Loucy (cell line): ENCODE data around the gene SORD.

ENCODE experiments used
- EZH2phosphoT487 ChIP-seq: fragments of 200-600 bp; IDR thresholded peaks from 2 replicates; pipeline ENCODE4 v1.6.1; 2018; ENCODE audit warnings: antibody characterized with exemption, mild to moderate bottlenecking, moderate library complexity, borderline replicate concordance
- TF ChIP-seq, protein P1 (sequence below): fragments of 200-600 bp; sonication (generic); conservative IDR thresholded peaks from 2 replicates; pipeline ENCODE4 v1.5.1; 2014; ENCODE audit warnings: mild to moderate bottlenecking, antibody characterized with exemption, low read length

DNA sequence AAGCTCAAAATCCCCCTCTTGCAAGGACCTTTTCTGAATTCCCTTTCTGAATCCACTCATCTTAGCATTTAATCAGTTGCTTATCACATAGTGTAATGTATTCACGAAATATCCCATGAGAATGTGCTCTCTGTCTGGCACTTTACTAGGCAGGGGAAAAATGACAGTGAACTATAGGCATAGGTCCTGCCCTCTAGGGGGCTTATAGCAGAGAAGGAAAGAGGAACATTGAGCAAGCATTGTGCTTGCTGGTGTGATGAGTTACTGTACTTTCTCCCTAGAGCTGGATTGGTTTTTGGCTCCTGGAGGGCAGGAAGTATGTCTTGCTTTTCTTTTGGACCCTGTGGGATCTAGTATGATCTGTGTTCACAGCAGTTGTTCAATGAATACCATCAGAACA, 64.5 kb downstream of the SORD start:
- TF ChIP-seq, protein P1, sequence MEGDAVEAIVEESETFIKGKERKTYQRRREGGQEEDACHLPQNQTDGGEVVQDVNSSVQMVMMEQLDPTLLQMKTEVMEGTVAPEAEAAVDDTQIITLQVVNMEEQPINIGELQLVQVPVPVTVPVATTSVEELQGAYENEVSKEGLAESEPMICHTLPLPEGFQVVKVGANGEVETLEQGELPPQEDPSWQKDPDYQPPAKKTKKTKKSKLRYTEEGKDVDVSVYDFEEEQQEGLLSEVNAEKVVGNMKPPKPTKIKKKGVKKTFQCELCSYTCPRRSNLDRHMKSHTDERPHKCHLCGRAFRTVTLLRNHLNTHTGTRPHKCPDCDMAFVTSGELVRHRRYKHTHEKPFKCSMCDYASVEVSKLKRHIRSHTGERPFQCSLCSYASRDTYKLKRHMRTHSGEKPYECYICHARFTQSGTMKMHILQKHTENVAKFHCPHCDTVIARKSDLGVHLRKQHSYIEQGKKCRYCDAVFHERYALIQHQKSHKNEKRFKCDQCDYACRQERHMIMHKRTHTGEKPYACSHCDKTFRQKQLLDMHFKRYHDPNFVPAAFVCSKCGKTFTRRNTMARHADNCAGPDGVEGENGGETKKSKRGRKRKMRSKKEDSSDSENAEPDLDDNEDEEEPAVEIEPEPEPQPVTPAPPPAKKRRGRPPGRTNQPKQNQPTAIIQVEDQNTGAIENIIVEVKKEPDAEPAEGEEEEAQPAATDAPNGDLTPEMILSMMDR, result no peak
- no peak for TF ChIP-seq EZH2phosphoT487
